ENCODE data around the gene DLD. TPM values are rescaled to one million over a fixed set of nuclear protein-coding genes. Genes with fewer than 3 reads are reported as not detected.

The DLD gene
- total and polyA plus RNA-seq, 3 donors from 2014 or later, result 50.2 to 63.7 (median 57.3) TPM

GRCh38 chr7:107964510-107964909 is 73.5 kb downstream of the DLD start:
- intact Hi-C loops (cut with DNase I; ENCODE audit: low total_unique reads), result no loop called here
- 92 to 96% methylated on average over 11 of the region's 11 CpGs for WGBS, 2 donors
- no peak for TF ChIP-seq POLR2A (IDR thresholded peaks at IDR 0.05)
- no peak for TF ChIP-seq CTCF (IDR thresholded peaks at IDR 0.05)
- H3K36me3 ChIP-seq (ENCODE audit: low read depth, missing control alignments), result no peaks in the 10 kb centered on the region
- H3K9me3 ChIP-seq, result no peaks in the 10 kb centered on the region
- no peak overlapping the region for H3K27ac ChIP-seq
- H3K4me1 ChIP-seq, result no peaks in the 10 kb centered on the region
- H3K27me3 ChIP-seq, result no peaks in the 10 kb centered on the region
- no peak overlapping the region for H3K4me3 ChIP-seq
- no peak for DNase-seq

GRCh38 chr7:107966711-107967110 is 75.7 kb downstream of the DLD start:
- peaks cover 6% of the 10 kb centered on the region for H3K4me1 ChIP-seq

GRCh38 chr7:107967420-107967819 is 76.4 kb downstream of the DLD start:
- intact Hi-C loops (cut with DNase I; ENCODE audit: low total_unique reads), result no loop called here
- peak overlapping the region in 1 of 2 donors; percentile 53 for H3K27ac ChIP-seq
- TF ChIP-seq CTCF (IDR thresholded peaks at IDR 0.05), result no peak
- TF ChIP-seq POLR2A (IDR thresholded peaks at IDR 0.05), result no peak
- no peaks in the 10 kb centered on the region for H3K27me3 ChIP-seq
- no peak for DNase-seq
- peaks cover 9% of the 10 kb centered on the region for H3K4me1 ChIP-seq
- WGBS, 2 donors, result 94 to 95% methylated on average over 4 of the region's 4 CpGs
- H3K36me3 ChIP-seq (ENCODE audit: low read depth, missing control alignments), result no peaks in the 10 kb centered on the region
- no peak overlapping the region for H3K4me3 ChIP-seq
- H3K9me3 ChIP-seq, result no peaks in the 10 kb centered on the region

More at GRCh38 chr7:107966711-107967110, 75.7 kb downstream of the DLD start:
- TF ChIP-seq POLR2A (IDR thresholded peaks at IDR 0.05) (no peak), CTCF (IDR thresholded peaks at IDR 0.05) (no peak)
- H3K27ac ChIP-seq, result peak overlapping the region in 1 of 2 donors; percentile 53
- intact Hi-C loops (cut with DNase I; ENCODE audit: low total_unique reads), result no loop called here
- no peaks in the 10 kb centered on the region for H3K36me3 ChIP-seq (ENCODE audit: low read depth, missing control alignments)
- no peak for DNase-seq
- H3K9me3 ChIP-seq, result no peaks in the 10 kb centered on the region
- no peaks in the 10 kb centered on the region for H3K27me3 ChIP-seq
- H3K4me3 ChIP-seq, result no peak overlapping the region
- WGBS, 2 donors, result 66 to 70% methylated on average over 4 of the region's 4 CpGs

- H3K4me1 ChIP-seq, result peaks cover 9% of the 10 kb centered on the region
- H3K4me3 ChIP-seq, result no peak overlapping the region
- H3K9me3 ChIP-seq, result no peaks in the 10 kb centered on the region
- WGBS, 2 donors, result 70 to 85% methylated on average over 3 of the region's 3 CpGs
- TF ChIP-seq CTCF (IDR thresholded peaks at IDR 0.05), result no peak
- no peak for TF ChIP-seq POLR2A (IDR thresholded peaks at IDR 0.05)
- no peaks in the 10 kb centered on the region for H3K36me3 ChIP-seq (ENCODE audit: low read depth, missing control alignments)
- DNase-seq, result no peak
- intact Hi-C loops (cut with DNase I; ENCODE audit: low total_unique reads), result no loop called here
- H3K27ac ChIP-seq, result no peak overlapping the region
- no peaks in the 10 kb centered on the region for H3K27me3 ChIP-seq
Measured at GRCh38 chr7:107968449-107968848, 77.5 kb downstream of the DLD start.

GRCh38 chr7:107969856-107970255 is 78.9 kb downstream of the DLD start:
- H3K9me3 ChIP-seq, result no peaks in the 10 kb centered on the region
- no peaks in the 10 kb centered on the region for H3K36me3 ChIP-seq (ENCODE audit: low read depth, missing control alignments)
- peak overlapping the region in 1 of 2 donors; percentile 72 for H3K27ac ChIP-seq
- H3K27me3 ChIP-seq, result no peaks in the 10 kb centered on the region
- intact Hi-C loops (cut with DNase I; ENCODE audit: low total_unique reads), result no loop called here
- DNase-seq, result no peak
- TF ChIP-seq CTCF (IDR thresholded peaks at IDR 0.05) (no peak), POLR2A (IDR thresholded peaks at IDR 0.05) (no peak)
- peaks cover 9% of the 10 kb centered on the region for H3K4me1 ChIP-seq
- no peak overlapping the region for H3K4me3 ChIP-seq
- 67% methylated on average over 6 of the region's 6 CpGs for WGBS, 2 donors

Measured in testis (tissue), 3 donors.